PC-9 (cell line): ENCODE data around the gene GABRB2.

Source experiments
- CTCF ChIP-seq: fragments of 200-600 bp; sonication (generic); conservative IDR thresholded peaks from 2 replicates; pipeline ENCODE4 v1.6.1; 2017; ENCODE audit warnings: mixed run types, antibody characterized with exemption, mild to moderate bottlenecking, moderate library complexity
- EZH2 ChIP-seq: fragments of 200-600 bp; sonication (generic); IDR thresholded peaks from 2 replicates; pipeline ENCODE4 v1.8.0; 2017; ENCODE audit warnings: antibody characterized with exemption, low read depth

GRCh38 chr5:161545344-161546094, 1.0 kb downstream of the GABRB2 start:
- TF ChIP-seq CTCF (no peak), EZH2 (no peak)
